GM08714 (cell line): ENCODE results near the gene RD3L.
"Not testable (repeated sequence)": the region's sequence is repeated elsewhere in the genome, so short reads cannot be mapped to it uniquely, and the experiment has no call there.

Source experiments
- H3K4me3 ChIP-seq: fragments of 200-500 bp; sonication (Bioruptor generic); 2 replicates; pipeline ENCODE4 v1.5.1; 2014; ENCODE audit warnings: mild to moderate bottlenecking, low read length, inconsistent platforms
- ZNF274 ChIP-seq: IDR thresholded peaks from 2 replicates; pipeline ENCODE4 v1.6.1; 2012; ENCODE audit warnings: mild to moderate bottlenecking, low read depth, low read length

The RD3L gene

GRCh38 chr14:103943673-103944072, 1.3 kb upstream of the RD3L start:
- TF ChIP-seq ZNF274 = no peak
- H3K4me3 ChIP-seq = no peak overlapping the region

- TF ChIP-seq ZNF274 = no peak
- H3K4me3 ChIP-seq = no peak overlapping the region
Measured at GRCh38 chr14:103941462-103941861, 867 bp downstream of the RD3L start.

- H3K4me3 ChIP-seq = no peak overlapping the region
- no peak for TF ChIP-seq ZNF274
Measured at GRCh38 chr14:103935102-103935501, 7.2 kb downstream of the RD3L start.

GRCh38 chr14:103932791-103933490, 9.4 kb downstream of the RD3L start:
- no peak for TF ChIP-seq ZNF274
- H3K4me3 ChIP-seq = no peak overlapping the region

GRCh38 chr14:103931422-103931821, 10.9 kb downstream of the RD3L start:
- TF ChIP-seq ZNF274 = no peak
- no peak overlapping the region for H3K4me3 ChIP-seq

- no peak for TF ChIP-seq ZNF274
- no peak overlapping the region for H3K4me3 ChIP-seq
Measured at GRCh38 chr14:103930051-103930604, 12.2 kb downstream of the RD3L start.

GRCh38 chr14:103928011-103928890, 14.1 kb downstream of the RD3L start, which contains the start of gene TDRD9:
Gene TDRD9 (plus strand): TSS chr14:103928456. CDS start chr14:103928510, 54 bp downstream.
- no peak for TF ChIP-seq ZNF274
- H3K4me3 ChIP-seq = peak within 1 kb of the TSS; percentile 23; the same call in 1 of the 2 replicates

GRCh38 chr14:103927566-103927965, 14.8 kb downstream of the RD3L start:
- no peak overlapping the region for H3K4me3 ChIP-seq
- no peak for TF ChIP-seq ZNF274

- TF ChIP-seq ZNF274 = no peak
Measured at GRCh38 chr14:103925316-103925715, 17.0 kb downstream of the RD3L start.

GRCh38 chr14:103923863-103924262, 18.5 kb downstream of the RD3L start:
- no peak for TF ChIP-seq ZNF274
- H3K4me3 ChIP-seq = no peak overlapping the region

More at GRCh38 chr14:103925316-103925715, 17.0 kb downstream of the RD3L start:
- no peak overlapping the region for H3K4me3 ChIP-seq

GRCh38 chr14:103921855-103922200, 20.5 kb downstream of the RD3L start:
- not testable (repeated sequence) for H3K4me3 ChIP-seq

- TF ChIP-seq ZNF274 = no peak
- peak overlapping the region; percentile 88 for H3K4me3 ChIP-seq
Measured at GRCh38 chr14:103920981-103921854, 21.1 kb downstream of the RD3L start.

GRCh38 chr14:103916636-103917262, 25.6 kb downstream of the RD3L start:
- no peak for TF ChIP-seq ZNF274
- H3K4me3 ChIP-seq = no peak overlapping the region

- no peak for TF ChIP-seq ZNF274
- H3K4me3 ChIP-seq = no peak overlapping the region
Measured at GRCh38 chr14:103915616-103916015, 26.7 kb downstream of the RD3L start.
